ENCODE data around the gene SLC39A5.
"Not testable (repeated sequence)": the region's sequence is repeated elsewhere in the genome, so short reads cannot be mapped to it uniquely, and the experiment has no call there.

GRCh38 chr12:56266068-56266692 lies 36.3 kb downstream of the SLC39A5 start:
- TF ChIP-seq POLR2AphosphoS5 (IDR thresholded peaks at IDR 0.05; ENCODE audit: borderline replicate concordance, low read depth, low read length); EZH2 (IDR thresholded peaks at IDR 0.05); FOXP2 (optimal IDR thresholded peaks at IDR 0.05; ENCODE audit: control extremely low read depth, extremely low read length, insufficient read depth): not testable (repeated sequence)
